KMS-11 (cell line): Measurements from ENCODE around the gene HOXB2.

Experiments
- H2AFZ ChIP-seq: fragments of 200-600 bp; sonication (generic); 2 replicates; pipeline ENCODE4 v1.6.1; 2016; ENCODE audit warnings: antibody characterized with exemption, mixed run types, low read depth
- H3K27ac ChIP-seq: fragments of 200-600 bp; sonication (generic); 2 replicates; pipeline ENCODE4 v1.6.1; 2016; ENCODE audit warnings: mild to moderate bottlenecking, mixed run types
- H3K27me3 ChIP-seq: fragments of 200-600 bp; sonication (generic); 2 replicates; pipeline ENCODE4 v1.6.1; 2017; ENCODE audit warnings: mild to moderate bottlenecking, low read depth, mixed run types, moderate library complexity; ENCODE audit not compliant: insufficient read depth
- H3K36me3 ChIP-seq: fragments of 200-600 bp; sonication (generic); 2 replicates; pipeline ENCODE4 v1.6.1; 2017; ENCODE audit warnings: mild to moderate bottlenecking, mixed run types; ENCODE audit not compliant: insufficient read depth
- H3K4me1 ChIP-seq: fragments of 200-600 bp; sonication (generic); 2 replicates; pipeline ENCODE4 v1.6.1; 2016; ENCODE audit warnings: mild to moderate bottlenecking, low read depth, mixed run types; ENCODE audit not compliant: poor library complexity, severe bottlenecking
- H3K4me2 ChIP-seq: fragments of 200-600 bp; sonication (generic); 2 replicates; pipeline ENCODE4 v1.7.0; 2016; ENCODE audit warnings: mild to moderate bottlenecking, mixed run types
- H3K4me3 ChIP-seq: fragments of 200-600 bp; sonication (generic); IDR thresholded peaks from 2 replicates; pipeline ENCODE4 v1.6.1; 2017; ENCODE audit warnings: low read depth, low read length, mixed read lengths; ENCODE audit not compliant: insufficient read depth
- H3K79me2 ChIP-seq: fragments of 200-600 bp; sonication (generic); 2 replicates; pipeline ENCODE4 v1.6.1; 2016; ENCODE audit warnings: low read depth, mixed run types; ENCODE audit not compliant: insufficient read depth
- H3K9ac ChIP-seq: fragments of 200-600 bp; sonication (generic); 2 replicates; pipeline ENCODE4 v1.6.1; 2016; ENCODE audit warnings: mild to moderate bottlenecking, mixed run types
- H4K20me1 ChIP-seq: fragments of 200-600 bp; sonication (generic); 2 replicates; pipeline ENCODE4 v1.6.1; 2016; ENCODE audit warnings: mild to moderate bottlenecking, mixed run types; ENCODE audit not compliant: insufficient read depth
- TF ChIP-seq, protein P1 (sequence below): fragments of 200-600 bp; sonication (generic); conservative IDR thresholded peaks from 2 replicates; pipeline ENCODE4 v1.6.1; 2017; ENCODE audit warnings: low read depth, mild to moderate bottlenecking, antibody characterized with exemption, low read length, moderate library complexity, mixed read lengths

HOXB2 gene

DNA sequence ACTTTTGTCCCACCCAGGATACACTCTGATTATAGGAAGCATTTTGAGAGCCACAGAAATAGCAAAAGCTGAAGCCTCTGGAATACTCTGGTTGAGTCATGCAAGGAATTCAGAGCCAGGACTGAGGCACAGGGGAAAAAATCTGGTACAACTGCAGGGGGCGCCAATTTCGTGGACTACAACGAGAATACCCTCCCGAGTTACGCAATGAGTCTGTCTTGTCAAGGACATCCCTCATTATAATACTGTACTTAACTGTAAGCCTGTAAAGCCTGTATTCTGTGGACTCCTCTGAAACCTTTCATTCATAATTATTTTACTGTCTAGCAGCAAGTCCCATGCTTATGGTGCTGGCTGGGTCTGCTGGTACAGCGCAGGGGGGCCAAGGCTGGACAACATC is 21.9 kb downstream of the HOXB2 start:
- Histone ChIP-seq H3K4me2 (no peak overlapping the region), H3K27ac (no peak overlapping the region), H2AFZ (no peak overlapping the region), H3K4me3 (no peak overlapping the region), H3K36me3 (no peaks in the 10 kb centered on the region), H4K20me1 (no peaks in the 10 kb centered on the region), H3K79me2 (no peaks in the 10 kb centered on the region), H3K4me1 (no peaks in the 10 kb centered on the region), H3K27me3 (no peaks in the 10 kb centered on the region), H3K9ac (no peak overlapping the region)
- TF ChIP-seq, protein P1, sequence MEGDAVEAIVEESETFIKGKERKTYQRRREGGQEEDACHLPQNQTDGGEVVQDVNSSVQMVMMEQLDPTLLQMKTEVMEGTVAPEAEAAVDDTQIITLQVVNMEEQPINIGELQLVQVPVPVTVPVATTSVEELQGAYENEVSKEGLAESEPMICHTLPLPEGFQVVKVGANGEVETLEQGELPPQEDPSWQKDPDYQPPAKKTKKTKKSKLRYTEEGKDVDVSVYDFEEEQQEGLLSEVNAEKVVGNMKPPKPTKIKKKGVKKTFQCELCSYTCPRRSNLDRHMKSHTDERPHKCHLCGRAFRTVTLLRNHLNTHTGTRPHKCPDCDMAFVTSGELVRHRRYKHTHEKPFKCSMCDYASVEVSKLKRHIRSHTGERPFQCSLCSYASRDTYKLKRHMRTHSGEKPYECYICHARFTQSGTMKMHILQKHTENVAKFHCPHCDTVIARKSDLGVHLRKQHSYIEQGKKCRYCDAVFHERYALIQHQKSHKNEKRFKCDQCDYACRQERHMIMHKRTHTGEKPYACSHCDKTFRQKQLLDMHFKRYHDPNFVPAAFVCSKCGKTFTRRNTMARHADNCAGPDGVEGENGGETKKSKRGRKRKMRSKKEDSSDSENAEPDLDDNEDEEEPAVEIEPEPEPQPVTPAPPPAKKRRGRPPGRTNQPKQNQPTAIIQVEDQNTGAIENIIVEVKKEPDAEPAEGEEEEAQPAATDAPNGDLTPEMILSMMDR: no peak

DNA sequence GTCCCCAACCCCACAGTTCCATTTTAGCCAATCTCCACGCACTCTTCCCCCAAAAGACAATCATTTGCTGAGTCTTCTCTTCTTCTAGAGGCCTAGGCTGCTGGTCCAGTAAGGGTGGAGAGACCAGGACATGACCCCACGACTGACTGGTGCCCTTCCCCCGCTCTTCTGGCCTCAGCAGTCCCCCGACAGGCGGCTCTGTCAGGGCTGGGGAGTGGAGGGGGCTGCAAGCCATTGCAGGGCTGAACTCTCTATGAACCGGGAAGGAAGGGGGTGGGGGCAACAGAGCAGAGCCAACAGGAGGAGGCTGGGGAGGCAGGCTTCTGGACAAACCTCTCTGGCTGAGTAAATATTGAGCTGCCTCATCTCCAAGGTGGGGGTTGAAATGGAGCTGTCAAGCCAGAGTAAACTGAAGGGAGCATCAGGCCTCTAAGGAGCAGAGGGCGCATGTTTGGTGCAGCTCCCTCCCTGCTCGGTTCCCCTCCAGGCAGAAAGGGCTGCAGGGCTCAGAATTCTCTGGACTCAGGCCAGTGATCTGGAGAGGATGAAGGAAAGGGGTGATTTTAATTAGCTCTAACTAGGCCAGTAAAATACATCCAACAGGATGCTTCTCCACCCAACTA is 22.8 kb downstream of the HOXB2 start:
- no peaks in the 10 kb centered on the region for H4K20me1 ChIP-seq
- no peak overlapping the region for H3K9ac ChIP-seq
- H3K36me3 ChIP-seq: no peaks in the 10 kb centered on the region
- H3K27ac ChIP-seq: no peak overlapping the region
- H3K4me2 ChIP-seq: no peak overlapping the region
- no peaks in the 10 kb centered on the region for H3K79me2 ChIP-seq
- TF ChIP-seq, protein P1: no peak
- no peaks in the 10 kb centered on the region for H3K4me1 ChIP-seq
- H2AFZ ChIP-seq: no peak overlapping the region
- H3K4me3 ChIP-seq: no peak overlapping the region
- H3K27me3 ChIP-seq: no peaks in the 10 kb centered on the region

DNA sequence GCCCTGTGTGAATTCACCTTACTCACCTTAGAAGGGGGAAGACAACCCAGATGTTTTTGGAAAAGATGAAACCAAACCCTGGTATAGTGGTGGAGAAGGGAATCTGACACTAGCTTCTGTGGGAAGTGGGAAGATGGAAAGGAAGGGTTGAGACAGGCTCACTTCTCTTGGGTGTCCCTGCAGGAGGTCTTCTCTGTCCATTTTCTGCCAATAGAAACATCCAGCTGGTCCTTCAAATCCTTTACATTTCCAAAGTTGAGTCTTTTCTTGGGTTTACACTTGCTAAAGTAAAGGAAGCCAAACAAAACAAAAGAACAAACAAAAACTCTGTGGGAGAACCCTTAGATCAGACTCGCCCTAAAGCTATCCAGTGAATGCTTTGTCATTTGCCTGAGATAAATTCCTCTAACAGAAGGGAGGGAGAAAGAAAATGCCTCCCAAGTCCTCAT is 24.3 kb downstream of the HOXB2 start:
- Histone ChIP-seq H3K27me3 (no peaks in the 10 kb centered on the region; the same call in 1 of the 2 replicates), H3K36me3 (no peaks in the 10 kb centered on the region), H3K4me1 (no peaks in the 10 kb centered on the region), H2AFZ (no peak overlapping the region), H3K4me2 (no peak overlapping the region), H4K20me1 (no peaks in the 10 kb centered on the region), H3K4me3 (no peak overlapping the region), H3K27ac (no peak overlapping the region), H3K9ac (no peak overlapping the region), H3K79me2 (no peaks in the 10 kb centered on the region)
- TF ChIP-seq, protein P1: no peak

DNA sequence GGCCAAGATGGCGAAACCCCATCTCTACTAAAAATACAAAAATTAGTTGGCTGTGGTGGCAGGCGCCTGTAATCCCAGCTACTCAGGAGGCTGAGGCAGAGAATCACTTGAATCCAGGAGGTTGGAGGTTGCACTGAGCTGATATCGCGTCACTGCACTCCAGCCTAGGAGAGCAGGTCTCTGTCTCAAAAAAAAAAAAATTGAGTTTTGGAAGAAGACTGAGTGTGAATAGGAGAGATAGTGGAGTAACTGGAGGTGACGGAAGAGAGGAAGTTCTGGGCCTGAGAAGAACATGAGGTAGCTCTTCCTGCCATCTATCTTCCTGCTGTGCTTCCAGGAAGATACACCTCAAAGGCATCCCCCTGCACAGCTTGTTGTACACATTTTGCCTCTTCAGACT is 25.5 kb downstream of the HOXB2 start:
- Histone ChIP-seq H3K27me3 (no peaks in the 10 kb centered on the region; the same call in 1 of the 2 replicates), H2AFZ (no peak overlapping the region), H3K27ac (no peak overlapping the region), H3K79me2 (no peaks in the 10 kb centered on the region), H3K4me1 (peaks cover 1% of the 10 kb centered on the region), H3K9ac (no peak overlapping the region), H3K4me2 (no peak overlapping the region), H3K36me3 (no peaks in the 10 kb centered on the region), H4K20me1 (no peaks in the 10 kb centered on the region), H3K4me3 (no peak overlapping the region)
- TF ChIP-seq, protein P1: no peak
